Tibial nerve (tissue), 3 donors: ENCODE measurements around the gene RUFY2.

Source experiments
- POLR2A ChIP-seq, 2 donors: fragments of 450-650 bp; IDR thresholded peaks; one replicate each; pipeline ENCODE4 v1.6.1; 2017; ENCODE audit warnings: antibody characterized with exemption in 2 of 2, mild to moderate bottlenecking in 2 of 2, moderate library complexity in 2 of 2
- TF ChIP-seq, protein P1 (sequence below), 5 experiments: fragments of 200-600 bp in 3 of 5; fragments of 450-650 bp in 2 of 5; sonication (generic) in 3 of 5; IDR thresholded peaks; one replicate each; pipeline ENCODE4 v1.5.1; 2016 to 2019; ENCODE audit warnings: antibody characterized with exemption in 5 of 5, mild to moderate bottlenecking in 3 of 5, moderate library complexity in 2 of 5

DNA sequence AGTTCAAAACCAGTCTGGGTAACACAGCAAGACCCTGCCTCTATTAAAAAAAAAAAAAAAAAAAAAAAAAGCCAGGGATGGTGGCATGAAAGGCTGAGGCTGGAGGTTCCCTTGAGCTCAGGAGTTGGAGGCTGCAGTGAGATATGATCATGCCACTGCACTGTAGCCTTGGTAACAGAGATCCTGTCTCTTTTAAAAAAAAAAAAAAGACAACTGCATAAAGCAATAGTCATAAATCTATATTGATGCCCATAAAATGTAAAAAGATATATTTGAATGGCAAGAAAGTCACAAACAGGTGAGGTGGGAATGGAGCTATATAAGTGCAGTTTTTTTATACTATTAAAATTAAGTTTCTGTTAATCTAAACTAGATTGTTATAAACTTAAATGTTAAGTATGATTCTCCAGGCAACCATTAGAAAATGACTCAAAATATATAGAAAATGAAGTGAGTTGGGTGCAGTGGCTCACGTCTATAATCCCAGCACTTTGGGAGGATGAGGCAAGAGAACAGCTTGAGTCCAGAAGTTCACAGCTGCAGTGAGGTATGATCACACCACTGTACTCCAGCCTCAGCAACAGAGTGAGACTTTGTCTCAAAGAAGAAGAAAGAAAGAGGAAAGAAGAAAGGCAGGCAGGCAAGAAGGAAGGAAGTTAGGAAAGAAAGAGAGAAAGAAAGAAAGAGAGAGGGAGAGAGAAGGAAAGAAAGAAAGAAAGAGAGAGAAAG is 88.6 kb downstream of the RUFY2 start:
- TF ChIP-seq, protein P1, sequence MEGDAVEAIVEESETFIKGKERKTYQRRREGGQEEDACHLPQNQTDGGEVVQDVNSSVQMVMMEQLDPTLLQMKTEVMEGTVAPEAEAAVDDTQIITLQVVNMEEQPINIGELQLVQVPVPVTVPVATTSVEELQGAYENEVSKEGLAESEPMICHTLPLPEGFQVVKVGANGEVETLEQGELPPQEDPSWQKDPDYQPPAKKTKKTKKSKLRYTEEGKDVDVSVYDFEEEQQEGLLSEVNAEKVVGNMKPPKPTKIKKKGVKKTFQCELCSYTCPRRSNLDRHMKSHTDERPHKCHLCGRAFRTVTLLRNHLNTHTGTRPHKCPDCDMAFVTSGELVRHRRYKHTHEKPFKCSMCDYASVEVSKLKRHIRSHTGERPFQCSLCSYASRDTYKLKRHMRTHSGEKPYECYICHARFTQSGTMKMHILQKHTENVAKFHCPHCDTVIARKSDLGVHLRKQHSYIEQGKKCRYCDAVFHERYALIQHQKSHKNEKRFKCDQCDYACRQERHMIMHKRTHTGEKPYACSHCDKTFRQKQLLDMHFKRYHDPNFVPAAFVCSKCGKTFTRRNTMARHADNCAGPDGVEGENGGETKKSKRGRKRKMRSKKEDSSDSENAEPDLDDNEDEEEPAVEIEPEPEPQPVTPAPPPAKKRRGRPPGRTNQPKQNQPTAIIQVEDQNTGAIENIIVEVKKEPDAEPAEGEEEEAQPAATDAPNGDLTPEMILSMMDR (IDR thresholded peaks at IDR 0.05): no peak
- no peak for TF ChIP-seq POLR2A (IDR thresholded peaks at IDR 0.05)
